Right ventricle myocardium inferior (tissue), 1 donor: ENCODE measurements around the gene ADAM19. TPM values are rescaled to one million over a fixed set of nuclear protein-coding genes. Genes with fewer than 3 reads are reported as not detected.

Experiments
- ATAC-seq: fragments of 200-7000 bp; cut with Tn5 transposase; one replicate; pipeline ENCODE4 v1.9.1; 2020; ENCODE audit warnings: mild to moderate bottlenecking, moderate library complexity
- DNase-seq: peaks from one replicate; pipeline ENCODE4 v3.0.0; 2021; ENCODE audit errors: missing footprints
- intact Hi-C: fragments of 100-400 bp; cut with DNase I; formaldehyde crosslinking; loops from one replicate; pipeline ENCODE4 v1.11.0; 2022
- total RNA-seq: library from RNA; stranded (reverse); fragmentation: NEBNext Ultra II Directional; extraction: Animal tissue kit (Norgen Biotek cat#: 25700); gene quantifications from one replicate; pipeline ENCODE4 v1.2.1, GENCODE V29; 2021
- donor health status: DM: no; HTN: yes; CAD: no; lungs with severe emphysema.

Gene ADAM19
- total RNA-seq, 1 donor from 2014 or later: 11.3 TPM

- intact Hi-C loops: no loop called here
- no peak for ATAC-seq
These were observed 95.7 kb downstream of the ADAM19 start for GRCh38 chr5:157479612-157480510.

GRCh38 chr5:157479166-157479565 lies 96.4 kb downstream of the ADAM19 start:
- no peak for ATAC-seq
- intact Hi-C loops: no loop called here
- no peak for DNase-seq

More at GRCh38 chr5:157479612-157480510, 95.7 kb downstream of the ADAM19 start:
- no peak for DNase-seq

GRCh38 chr5:157478726-157479125 lies 96.8 kb downstream of the ADAM19 start:
- DNase-seq (no peak), ATAC-seq (no peak)
- intact Hi-C loops: no loop called here

DNA sequence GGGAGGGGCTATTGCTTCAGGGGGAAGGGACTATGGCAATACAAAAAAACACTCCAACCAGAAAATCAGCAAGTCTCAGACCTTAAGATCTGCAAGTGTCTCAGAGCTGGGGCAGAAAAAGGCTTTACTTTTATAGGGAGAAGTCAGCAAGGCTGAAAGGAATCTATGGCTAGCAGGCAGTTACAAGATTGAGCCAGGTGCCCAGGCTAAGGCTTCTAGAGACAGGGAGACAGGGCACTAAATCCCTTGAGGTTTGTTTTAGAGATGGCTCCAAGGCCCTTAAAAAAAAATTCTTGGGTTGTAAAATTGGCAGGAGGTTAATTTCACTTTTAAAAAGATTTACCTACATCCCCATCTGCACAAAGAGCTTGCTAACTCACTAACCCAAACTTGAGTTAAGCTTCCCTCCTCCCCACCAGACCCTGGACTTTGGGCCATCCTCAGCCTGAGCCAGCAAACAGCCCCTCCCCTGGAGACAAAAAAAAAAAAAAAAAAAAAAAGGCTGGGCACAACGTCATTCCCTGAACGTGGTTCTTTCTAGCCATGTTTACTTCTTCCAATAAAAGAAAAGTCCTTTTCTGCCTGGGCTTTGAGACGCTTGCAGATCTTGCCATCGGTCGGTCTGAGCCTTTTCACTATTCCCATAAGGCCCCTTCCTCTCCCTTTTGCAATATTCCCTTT lies 97.6 kb downstream of the ADAM19 start:
- no peak for ATAC-seq
- DNase-seq: no peak
- intact Hi-C loops: loop anchor here (1.0 to 2.0 kb wide), 2 partner anchors 45 to 150 kb away; no protein-coding TSS in a partner anchor

DNA sequence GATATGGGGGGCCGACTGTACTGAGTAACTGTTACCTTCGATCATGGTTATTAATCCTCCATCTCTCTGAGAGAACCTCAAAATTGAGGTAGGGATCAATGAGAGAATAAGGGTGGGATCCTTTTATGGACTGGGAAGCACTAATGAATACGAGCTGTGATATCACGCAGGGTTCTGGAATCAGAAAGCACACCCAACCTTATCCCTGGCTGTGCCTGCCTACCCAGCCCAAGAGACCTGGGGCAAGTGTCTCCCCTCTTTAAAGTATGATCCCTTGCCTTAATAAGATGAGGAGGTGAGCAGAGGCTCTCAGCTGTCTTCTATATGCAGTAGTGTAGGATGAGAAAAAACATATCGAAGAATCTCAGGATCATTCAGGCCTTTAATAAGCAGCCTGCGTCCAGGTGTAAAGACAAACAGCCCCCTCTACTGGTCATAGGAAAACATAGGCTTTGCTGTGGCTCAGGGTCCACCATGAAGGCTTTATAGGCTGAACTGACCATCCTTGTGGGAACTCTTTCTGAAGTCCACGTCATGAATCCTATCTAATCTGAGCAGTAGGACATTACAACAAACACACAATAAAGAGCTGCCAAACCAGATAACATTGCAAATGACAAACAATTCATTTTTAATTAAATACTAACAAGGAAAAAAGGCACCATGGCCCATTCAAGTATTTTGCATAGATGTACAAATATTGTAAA lies 98.7 kb downstream of the ADAM19 start:
- peak; percentile 69 for ATAC-seq
- no peak for DNase-seq
- intact Hi-C loops: loop anchor here (1.0 to 2.0 kb wide), 2 partner anchors 44 to 149 kb away; no protein-coding TSS in a partner anchor

GRCh38 chr5:157475432-157475831 lies 100.1 kb downstream of the ADAM19 start:
- DNase-seq: no peak
- intact Hi-C loops: no loop called here
- no peak for ATAC-seq

DNA sequence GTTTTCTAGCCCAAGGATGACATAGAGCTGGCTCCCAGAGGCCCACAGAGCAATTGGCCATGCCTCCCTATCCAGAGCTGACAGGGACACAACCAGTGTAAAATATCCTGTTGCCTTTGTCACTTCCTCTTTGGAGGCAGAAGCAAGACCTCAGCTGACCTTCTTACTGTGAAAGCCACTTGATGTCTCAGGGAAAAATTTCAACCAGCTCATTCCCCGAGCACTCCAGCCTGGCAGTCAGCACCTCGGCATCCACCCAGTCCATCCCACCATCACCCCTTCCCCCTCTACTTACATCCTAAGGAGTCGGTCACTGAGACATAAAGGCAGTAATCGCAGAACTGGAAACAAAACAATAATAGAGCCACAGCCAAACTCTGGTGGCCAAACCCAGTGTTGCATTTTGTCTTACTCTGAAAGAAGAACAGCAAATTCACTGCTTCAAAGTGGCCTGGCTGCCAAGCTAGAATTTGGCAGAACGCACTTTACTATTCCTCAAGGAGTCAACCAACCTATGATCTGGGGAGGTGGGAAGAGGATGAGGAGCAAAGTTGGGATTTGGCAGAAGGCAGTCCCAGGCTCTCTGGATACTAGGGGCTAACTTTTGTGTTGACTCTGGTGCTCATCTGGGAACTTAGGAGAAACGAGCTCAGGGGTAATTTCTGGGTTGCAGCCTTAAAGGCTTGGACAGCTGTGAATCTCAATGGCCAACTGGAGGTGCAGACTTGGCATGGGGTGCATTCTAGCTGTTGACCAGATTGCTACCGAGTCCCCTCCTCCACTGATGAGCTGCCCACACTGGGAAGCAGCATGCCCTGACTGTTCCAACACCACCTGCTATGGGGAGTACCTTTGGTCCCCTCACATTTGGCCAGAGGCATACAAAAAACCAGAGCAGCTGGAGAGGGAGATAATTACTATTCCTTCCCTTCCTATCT lies 101.9 kb downstream of the ADAM19 start:
- peak; percentile 61 for ATAC-seq
- DNase-seq: no peak
- intact Hi-C loops: no loop called here

DNA sequence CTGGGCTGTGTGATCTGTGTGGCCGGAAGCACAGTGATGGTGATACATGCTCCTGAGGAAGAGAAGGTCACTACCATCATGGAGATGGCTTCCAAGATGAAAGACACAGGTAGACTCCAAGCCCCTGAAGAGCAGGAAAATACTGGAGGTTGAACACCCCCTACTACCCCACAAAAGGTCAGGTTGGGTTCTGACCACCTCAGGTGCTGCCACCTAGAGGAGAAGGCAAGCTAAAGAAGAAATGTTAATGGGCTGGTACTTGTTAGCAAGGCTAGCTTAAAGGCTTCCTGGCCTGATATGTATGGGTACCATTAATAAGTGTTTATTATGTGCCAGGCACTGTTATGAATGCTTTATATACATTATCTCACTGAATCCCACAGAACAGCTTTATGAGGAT lies 103.9 kb downstream of the ADAM19 start:
- no peak for DNase-seq
- ATAC-seq: no peak
- intact Hi-C loops: no loop called here

DNA sequence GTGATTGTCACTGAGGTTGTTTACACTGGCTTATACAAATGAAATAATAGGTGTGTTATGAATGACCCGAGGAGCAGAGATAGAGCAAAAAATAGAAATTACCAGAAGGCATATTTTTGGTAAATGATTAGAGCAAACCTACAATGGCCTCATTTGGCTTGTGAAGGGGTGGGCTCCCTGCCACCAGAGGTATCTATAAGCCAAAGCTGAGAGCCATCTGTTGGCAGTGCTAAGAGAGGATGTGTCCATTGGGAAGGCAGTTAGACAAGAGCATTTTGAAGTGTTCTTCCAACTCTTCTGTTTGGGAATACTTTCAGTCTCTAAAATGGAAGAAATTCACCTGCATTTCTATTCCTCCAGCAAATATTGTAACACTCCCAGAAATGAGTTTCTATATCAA lies 104.9 kb downstream of the ADAM19 start:
- intact Hi-C loops: no loop called here
- DNase-seq (no peak), ATAC-seq (no peak)

- intact Hi-C loops: no loop called here
- ATAC-seq (no peak), DNase-seq (no peak)
These were observed 105.9 kb downstream of the ADAM19 start for GRCh38 chr5:157469687-157470086.

DNA sequence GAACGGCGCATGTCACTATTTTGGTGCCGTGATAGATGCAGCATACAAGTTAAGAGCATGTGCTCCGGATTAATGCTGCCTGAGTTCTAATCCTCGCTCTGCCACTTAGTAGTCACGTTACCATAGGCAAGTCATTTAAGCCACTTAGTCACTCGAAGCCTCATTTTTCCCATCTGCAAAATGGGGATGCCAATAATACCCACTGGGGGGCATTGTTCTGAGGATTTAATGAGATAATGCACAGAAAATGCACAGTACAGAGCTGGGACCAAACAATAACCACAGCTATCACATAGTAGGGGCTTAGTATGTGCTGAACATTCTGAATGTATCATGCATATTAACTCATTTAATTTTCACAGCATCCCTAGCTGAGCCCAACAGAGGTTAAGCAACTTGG lies 106.5 kb downstream of the ADAM19 start:
- intact Hi-C loops: no loop called here
- DNase-seq: no peak
- ATAC-seq: no peak

GRCh38 chr5:157468293-157468965 lies 107.1 kb downstream of the ADAM19 start:
- ATAC-seq (no peak), DNase-seq (no peak)
- intact Hi-C loops: no loop called here

DNA sequence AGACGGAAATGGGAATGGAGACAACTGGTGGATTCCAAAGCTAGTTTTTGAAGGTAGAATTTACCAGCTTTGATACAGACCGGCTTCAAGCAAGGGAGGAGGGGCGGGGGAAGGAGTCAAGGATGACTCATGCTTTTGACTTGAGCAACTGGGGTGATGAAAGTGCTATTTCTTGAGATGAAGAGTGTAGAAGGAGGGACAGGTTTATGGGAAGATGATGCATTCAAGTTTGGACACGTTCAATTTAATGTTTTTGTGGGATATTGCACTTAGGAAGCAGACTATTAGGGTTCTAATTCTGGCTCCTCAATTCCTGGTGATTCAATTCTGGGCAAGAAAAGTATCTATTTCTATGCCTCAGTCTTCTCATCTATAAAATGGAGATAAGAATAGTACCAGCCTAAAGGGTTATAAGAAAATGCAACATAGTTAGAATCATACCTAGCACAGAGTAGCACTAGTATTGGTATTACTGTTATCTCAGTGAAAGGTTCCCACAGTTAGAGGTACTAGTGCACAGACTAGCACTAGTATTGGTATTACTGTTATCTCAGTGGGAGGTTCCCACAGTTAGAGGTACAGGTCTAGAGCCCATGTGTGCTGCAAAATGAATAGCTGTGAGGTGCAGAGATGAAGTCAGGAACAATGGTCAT lies 110.9 kb downstream of the ADAM19 start:
- intact Hi-C loops: no loop called here
- ATAC-seq (peak; percentile 70), DNase-seq (no peak)

- no peak for ATAC-seq
These were observed 111.7 kb downstream of the ADAM19 start for GRCh38 chr5:157463621-157464518.

GRCh38 chr5:157463081-157463480 lies 112.5 kb downstream of the ADAM19 start:
- DNase-seq (no peak), ATAC-seq (no peak)
- intact Hi-C loops: no loop called here

More at GRCh38 chr5:157463621-157464518, 111.7 kb downstream of the ADAM19 start:
- DNase-seq: no peak
- intact Hi-C loops: no loop called here
